GM12878 (cell line): ENCODE results near the gene C1QTNF3. TPM values are rescaled to one million over a fixed set of nuclear protein-coding genes. Genes with fewer than 3 reads are reported as not detected.

ENCODE experiments used
- ATAC-seq: fragments of 200-7000 bp; cut with Tn5 transposase; 3 replicates; pipeline ENCODE4 v1.9.1; 2020; ENCODE audit warnings: mild to moderate bottlenecking, moderate library complexity
- BruUV-seq: library from RNA; stranded (reverse); fragments of 400-500 nt; replicated peaks from 2 replicates; lab custom pipeline; 2021; lab: Mats Ljungman, UMichigan
- CTCF ChIA-PET: fragments of 300-600 bp; sonication (Branson Sonifier 250); formaldehyde crosslinking; extraction: SDS; loops from one replicate; lab custom pipeline; 2021; ENCODE audit warnings: inconsistent platforms; lab: Yijun Ruan, JAX
- POLR2A ChIA-PET: fragments of 350-600 bp; formaldehyde crosslinking; extraction: SDS; loops from one replicate; lab custom pipeline; 2021; ENCODE audit warnings: inconsistent platforms; lab: Charles Lee
- RAD21 ChIA-PET: fragments of 300-600 bp; sonication (Branson Sonifier 250); formaldehyde crosslinking; loops from one replicate; lab custom pipeline; 2023; ENCODE audit warnings: antibody characterized with exemption; ENCODE audit not compliant: unreplicated experiment; lab: Charles Lee
- SMC1A ChIA-PET: fragments of 300-600 bp; sonication (Branson Sonifier 250); formaldehyde crosslinking; loops from one replicate; lab custom pipeline; 2023; ENCODE audit not compliant: unreplicated experiment, uncharacterized antibody; lab: Charles Lee
- DNase-seq: peaks from one replicate; pipeline ENCODE4 v3.0.0-alpha.2; 2011; ENCODE audit warnings: low read depth, low spot score
- FAIRE-seq: peaks from 3 replicates; lab custom pipeline; 2011; peaks lifted over from hg19 to GRCh38; lab: Jason Lieb, UNC
- H2AFZ ChIP-seq: 2 replicates; pipeline ENCODE4 v1.6.0; 2011; ENCODE audit warnings: low read depth, low read length, control low read depth; ENCODE audit not compliant: control insufficient read depth
- H3K27ac ChIP-seq: 2 replicates; pipeline ENCODE4 v1.5.1; 2011; ENCODE audit warnings: control low read depth; ENCODE audit not compliant: control insufficient read depth, insufficient read depth
- H3K27me3 ChIP-seq, 2 experiments: replicated peaks in 1 of 2; 2 replicates each; pipeline versions ENCODE4 v1.6.0 to v1.6.1; 2011; ENCODE audit warnings: low read length in 1 of 2; ENCODE audit not compliant: control insufficient read depth in 2 of 2, insufficient read depth in 2 of 2
- H3K36me3 ChIP-seq, 2 experiments: 2 replicates each; pipeline ENCODE4 v1.5.1; 2011; ENCODE audit warnings: low read length in 1 of 2; ENCODE audit not compliant: control insufficient read depth in 2 of 2, insufficient read depth in 2 of 2
- H3K4me1 ChIP-seq: 2 replicates; pipeline ENCODE4 v1.6.1; 2011; ENCODE audit warnings: mild to moderate bottlenecking, low read length, moderate library complexity, mixed read lengths; ENCODE audit not compliant: control insufficient read depth, insufficient read depth
- H3K4me2 ChIP-seq: 2 replicates; pipeline ENCODE4 v1.6.0; 2011; ENCODE audit warnings: control low read depth; ENCODE audit not compliant: control insufficient read depth, insufficient read depth
- H3K4me3 ChIP-seq: fragments of 200-600 bp; sonication (generic); 2 replicates; pipeline ENCODE4 v1.5.1; 2016
- H3K79me2 ChIP-seq: 2 replicates; pipeline ENCODE4 v1.6.0; 2011; ENCODE audit warnings: low read length; ENCODE audit not compliant: control insufficient read depth, insufficient read depth
- H3K9ac ChIP-seq: 2 replicates; pipeline ENCODE4 v1.8.0; 2011; ENCODE audit warnings: low read length, control low read depth, mixed read lengths; ENCODE audit not compliant: control insufficient read depth, insufficient read depth
- H3K9me3 ChIP-seq: replicated peaks from 3 replicates; pipeline ENCODE4 v1.5.1; 2011; ENCODE audit warnings: mild to moderate bottlenecking, low read length; ENCODE audit not compliant: control insufficient read depth, insufficient read depth
- H4K20me1 ChIP-seq: 2 replicates; pipeline ENCODE4 v1.6.0; 2011; ENCODE audit not compliant: control insufficient read depth, insufficient read depth
- BACH1 ChIP-seq: fragments of 450-650 bp; IDR thresholded peaks from 2 replicates; pipeline ENCODE4 v1.6.1; 2017; ENCODE audit warnings: mild to moderate bottlenecking, borderline replicate concordance
- BCL11A ChIP-seq: IDR thresholded peaks from 2 replicates; pipeline ENCODE4 v1.6.1; 2011; ENCODE audit warnings: low read depth, low read length
- BMI1 ChIP-seq: fragments of 450-650 bp; IDR thresholded peaks from 2 replicates; pipeline ENCODE4 v1.6.1; 2016; ENCODE audit warnings: mild to moderate bottlenecking, moderate library complexity, borderline replicate concordance
- CREB1 ChIP-seq: IDR thresholded peaks from 2 replicates; pipeline ENCODE4 v1.6.1; 2012; ENCODE audit warnings: low read depth, mild to moderate bottlenecking, inconsistent platforms
- FOXM1 ChIP-seq: IDR thresholded peaks from 2 replicates; pipeline ENCODE4 v1.6.1; 2012; ENCODE audit warnings: low read depth, mild to moderate bottlenecking, inconsistent platforms, low read length, moderate library complexity
- IKZF1 ChIP-seq: fragments of 450-650 bp; conservative IDR thresholded peaks from 2 replicates; pipeline ENCODE4 v1.6.1; 2017; ENCODE audit warnings: antibody characterized with exemption, mild to moderate bottlenecking
- JUNB ChIP-seq: IDR thresholded peaks from 2 replicates; pipeline ENCODE4 v1.6.1; 2016; ENCODE audit warnings: antibody characterized with exemption, mild to moderate bottlenecking
- NFIC ChIP-seq: IDR thresholded peaks from 2 replicates; pipeline ENCODE4 v1.6.1; 2012; ENCODE audit warnings: low read depth, mild to moderate bottlenecking, inconsistent platforms, low read length, moderate library complexity
- NFXL1 ChIP-seq: fragments of 450-650 bp; IDR thresholded peaks from 2 replicates; pipeline ENCODE4 v1.6.1; 2017; ENCODE audit warnings: antibody characterized with exemption, mild to moderate bottlenecking, borderline replicate concordance
- RAD51 ChIP-seq: fragments of 450-650 bp; IDR thresholded peaks from 2 replicates; pipeline ENCODE4 v1.6.1; 2016; ENCODE audit warnings: moderate library complexity, mild to moderate bottlenecking, inconsistent platforms
- SUZ12 ChIP-seq: fragments of 200-600 bp; sonication (generic); IDR thresholded peaks from one replicate; pipeline ENCODE4 v1.6.1; 2018; ENCODE audit warnings: antibody characterized with exemption, mild to moderate bottlenecking; ENCODE audit not compliant: unreplicated experiment
- TCF7 ChIP-seq: IDR thresholded peaks from 2 replicates; pipeline ENCODE4 v1.6.1; 2014; ENCODE audit warnings: antibody characterized with exemption, borderline replicate concordance
- ZBED1 ChIP-seq: IDR thresholded peaks from 2 replicates; pipeline ENCODE4 v1.6.1; 2016; ENCODE audit warnings: borderline replicate concordance
- ZNF207 ChIP-seq: fragments of 450-650 bp; IDR thresholded peaks from 2 replicates; pipeline ENCODE4 v1.6.1; 2014; ENCODE audit warnings: antibody characterized with exemption, mild to moderate bottlenecking, borderline replicate concordance
- WGBS: methylation state at CpG from one replicate; pipeline ENCODE4 v1.1.6; 2016; ENCODE audit warnings: low lambda C conversion rate; ENCODE audit not compliant: insufficient replicate concordance, insufficient coverage; ENCODE audit errors: missing lambda C conversion rate; 5-methylcytosine and 5-hydroxymethylcytosine counted together
- in situ Hi-C: fragments of 300-500 bp; cut with MboI; formaldehyde crosslinking; loops from 9 replicates; pipeline ENCODE4 v1.14.3; 2018; ENCODE audit warnings: mixed read lengths
- intact Hi-C: fragments of 100-400 bp; cut with micrococcal nuclease; formaldehyde crosslinking; loops from one replicate; pipeline ENCODE4 v1.14.2; 2022; ENCODE audit not compliant: unreplicated experiment
- polyA plus RNA-seq, 11 experiments: library from polyadenylated mRNA; depleted of rRNA in 4 of 11; unstranded in 6 of 11; stranded (reverse) in 5 of 11; fragments of >200 nt; fragmentation: Nextera tagmentation in 4 of 11; fragmentation: Illumina TruSeq in 1 of 11; extraction: Ambion mirVana in 4 of 11; extraction: Trizol in 1 of 11; gene quantifications; 1 replicate in 1 of 11; 2 replicates in 10 of 11; pipeline versions ENCODE4 v1.2.1 to v1.2.3, GENCODE V29; 2011 to 2016; ENCODE audit warnings: inconsistent platforms in 2 of 11, missing spikeins in 2 of 11, low read depth in 1 of 11
- total RNA-seq, 4 experiments: library from RNA; depleted of rRNA in 3 of 4; stranded (reverse); fragments of >200 nt in 3 of 4; fragmentation: Illumina TruSeq in 1 of 4; extraction: Trizol in 1 of 4; gene quantifications; 2 replicates each; pipeline versions ENCODE4 v1.2.1 to v1.2.3, GENCODE V29; 2013 to 2021
- TF ChIP-seq, protein P1 (sequence below): fragments of 450-650 bp; IDR thresholded peaks from 2 replicates; pipeline ENCODE4 v1.6.1; 2018; ENCODE audit warnings: mild to moderate bottlenecking, low read depth, moderate library complexity; ENCODE audit not compliant: partially characterized antibody
- TF ChIP-seq, protein P2 (sequence below): fragments of 450-650 bp; formaldehyde crosslinking; IDR thresholded peaks from 2 replicates; pipeline ENCODE4 v1.5.0; 2022; ENCODE audit warnings: mild to moderate bottlenecking, missing genetic modification characterization
- TF ChIP-seq, protein P3 (sequence below): IDR thresholded peaks from 2 replicates; pipeline ENCODE4 v1.6.1; 2011; ENCODE audit warnings: borderline replicate concordance, low read depth, mild to moderate bottlenecking, moderate library complexity, mixed read lengths, low read length; ENCODE audit not compliant: insufficient read depth; ENCODE audit errors: extremely low read length

Gene C1QTNF3
- total and polyA plus RNA-seq, 10 of the 15 experiments (the other 5 are each of a cell fraction or from before 2014, with no cell fraction given): 0.39 to 6.3 (median 1.3) TPM

DNA sequence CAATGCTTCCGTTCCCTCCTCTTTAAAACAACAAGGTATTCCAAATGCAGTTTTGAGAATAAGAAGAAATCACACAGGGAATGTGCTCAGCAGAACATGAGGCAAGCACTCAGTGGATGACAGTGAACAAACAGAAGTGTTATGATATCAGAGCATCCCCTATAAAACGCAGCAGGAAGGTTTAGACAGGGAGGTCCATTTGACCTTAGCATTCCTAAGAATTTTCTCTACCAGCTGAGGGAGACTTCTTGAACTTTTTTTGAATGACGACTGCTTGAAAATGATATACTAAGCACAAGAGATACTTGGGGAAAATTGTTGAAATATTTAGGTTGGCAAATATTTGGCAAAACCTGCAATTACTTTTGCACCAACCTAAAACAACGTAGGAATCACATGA is 39.1 kb downstream of the C1QTNF3 start (continued):
- TF ChIP-seq NFIC (no peak), SUZ12 (no peak), BCL11A (no peak), TCF7 (no peak)

DNA sequence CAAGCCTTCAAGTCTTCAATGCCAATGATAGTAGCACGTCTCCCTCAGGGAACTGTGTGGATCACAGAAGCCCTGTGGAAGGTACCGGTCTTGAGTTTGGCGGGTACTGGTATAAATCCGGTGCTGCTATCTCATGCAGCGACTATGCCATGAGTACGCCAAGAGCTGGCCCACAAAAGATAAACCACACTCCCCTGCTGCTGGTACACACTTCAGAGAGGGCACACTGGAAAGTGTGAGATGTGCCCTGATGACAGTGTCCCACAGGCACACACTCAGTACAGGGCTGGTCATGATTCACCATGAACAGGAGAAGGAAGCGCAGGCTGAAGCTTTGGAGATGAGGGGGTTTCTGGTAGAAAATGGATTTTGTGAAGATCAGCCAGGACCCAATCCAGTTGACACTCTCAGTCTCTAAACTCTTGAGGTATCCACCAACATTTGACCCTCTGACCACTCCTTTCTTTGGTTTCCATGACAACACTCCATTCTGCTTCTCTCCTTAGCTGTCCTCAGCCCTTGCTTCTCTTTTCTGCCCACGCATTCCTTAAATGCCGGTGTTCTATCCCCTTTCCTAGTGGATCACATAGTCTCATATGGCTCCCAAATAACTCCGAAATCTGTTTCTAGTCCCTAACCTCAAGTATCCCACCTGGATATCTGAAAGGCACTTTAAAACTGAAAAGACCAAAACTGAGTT is 40.2 kb downstream of the C1QTNF3 start:
- Histone ChIP-seq H3K4me2 (no peak overlapping the region), H3K4me1 (no peaks in the 10 kb centered on the region), H3K27ac (no peak overlapping the region), H3K9me3 (no peaks in the 10 kb centered on the region), H3K4me3 (no peak overlapping the region), H4K20me1 (no peaks in the 10 kb centered on the region), H3K27me3 (no peaks in the 10 kb centered on the region), H3K79me2 (peaks cover 2% of the 10 kb centered on the region), H2AFZ (no peak overlapping the region), H3K36me3 (0 out of 4 replicates have a peak, but pooled peaks cover 0 to 4% of the 10 kb centered on the region in 2 experiments), H3K9ac (no peak overlapping the region)
- ATAC-seq: no peak
- SMC1A ChIA-PET: no interaction called here
- intact Hi-C loops (loop anchor here (10.0 kb wide), 2 partner anchors 182 to 912 kb away; partner anchors contain the start of genes BRIX1 and RAD1), in situ Hi-C loops (loop anchor here (25.0 kb wide), 1 partner anchor 910 kb away; the partner anchor contains the start of genes BRIX1 and RAD1)
- POLR2A ChIA-PET: no interaction called here
- FAIRE-seq: no peak
- BruUV-seq: no TSS peak
- no peak for DNase-seq
- CTCF ChIA-PET: no interaction called here
- WGBS: 98% methylated on average over 10 of the region's 10 CpGs
- RAD21 ChIA-PET: no interaction called here
- TF ChIP-seq NFXL1 (no peak), JUNB (no peak), RAD51 (no peak), BACH1 (no peak), CREB1 (no peak), IKZF1 (no peak), ZNF207 (no peak), BMI1 (no peak), ZBED1 (no peak), FOXM1 (no peak)
- TF ChIP-seq, protein P1, sequence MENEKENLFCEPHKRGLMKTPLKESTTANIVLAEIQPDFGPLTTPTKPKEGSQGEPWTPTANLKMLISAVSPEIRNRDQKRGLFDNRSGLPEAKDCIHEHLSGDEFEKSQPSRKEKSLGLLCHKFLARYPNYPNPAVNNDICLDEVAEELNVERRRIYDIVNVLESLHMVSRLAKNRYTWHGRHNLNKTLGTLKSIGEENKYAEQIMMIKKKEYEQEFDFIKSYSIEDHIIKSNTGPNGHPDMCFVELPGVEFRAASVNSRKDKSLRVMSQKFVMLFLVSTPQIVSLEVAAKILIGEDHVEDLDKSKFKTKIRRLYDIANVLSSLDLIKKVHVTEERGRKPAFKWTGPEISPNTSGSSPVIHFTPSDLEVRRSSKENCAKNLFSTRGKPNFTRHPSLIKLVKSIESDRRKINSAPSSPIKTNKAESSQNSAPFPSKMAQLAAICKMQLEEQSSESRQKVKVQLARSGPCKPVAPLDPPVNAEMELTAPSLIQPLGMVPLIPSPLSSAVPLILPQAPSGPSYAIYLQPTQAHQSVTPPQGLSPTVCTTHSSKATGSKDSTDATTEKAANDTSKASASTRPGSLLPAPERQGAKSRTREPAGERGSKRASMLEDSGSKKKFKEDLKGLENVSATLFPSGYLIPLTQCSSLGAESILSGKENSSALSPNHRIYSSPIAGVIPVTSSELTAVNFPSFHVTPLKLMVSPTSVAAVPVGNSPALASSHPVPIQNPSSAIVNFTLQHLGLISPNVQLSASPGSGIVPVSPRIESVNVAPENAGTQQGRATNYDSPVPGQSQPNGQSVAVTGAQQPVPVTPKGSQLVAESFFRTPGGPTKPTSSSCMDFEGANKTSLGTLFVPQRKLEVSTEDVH: no peak
- TF ChIP-seq, protein P2, sequence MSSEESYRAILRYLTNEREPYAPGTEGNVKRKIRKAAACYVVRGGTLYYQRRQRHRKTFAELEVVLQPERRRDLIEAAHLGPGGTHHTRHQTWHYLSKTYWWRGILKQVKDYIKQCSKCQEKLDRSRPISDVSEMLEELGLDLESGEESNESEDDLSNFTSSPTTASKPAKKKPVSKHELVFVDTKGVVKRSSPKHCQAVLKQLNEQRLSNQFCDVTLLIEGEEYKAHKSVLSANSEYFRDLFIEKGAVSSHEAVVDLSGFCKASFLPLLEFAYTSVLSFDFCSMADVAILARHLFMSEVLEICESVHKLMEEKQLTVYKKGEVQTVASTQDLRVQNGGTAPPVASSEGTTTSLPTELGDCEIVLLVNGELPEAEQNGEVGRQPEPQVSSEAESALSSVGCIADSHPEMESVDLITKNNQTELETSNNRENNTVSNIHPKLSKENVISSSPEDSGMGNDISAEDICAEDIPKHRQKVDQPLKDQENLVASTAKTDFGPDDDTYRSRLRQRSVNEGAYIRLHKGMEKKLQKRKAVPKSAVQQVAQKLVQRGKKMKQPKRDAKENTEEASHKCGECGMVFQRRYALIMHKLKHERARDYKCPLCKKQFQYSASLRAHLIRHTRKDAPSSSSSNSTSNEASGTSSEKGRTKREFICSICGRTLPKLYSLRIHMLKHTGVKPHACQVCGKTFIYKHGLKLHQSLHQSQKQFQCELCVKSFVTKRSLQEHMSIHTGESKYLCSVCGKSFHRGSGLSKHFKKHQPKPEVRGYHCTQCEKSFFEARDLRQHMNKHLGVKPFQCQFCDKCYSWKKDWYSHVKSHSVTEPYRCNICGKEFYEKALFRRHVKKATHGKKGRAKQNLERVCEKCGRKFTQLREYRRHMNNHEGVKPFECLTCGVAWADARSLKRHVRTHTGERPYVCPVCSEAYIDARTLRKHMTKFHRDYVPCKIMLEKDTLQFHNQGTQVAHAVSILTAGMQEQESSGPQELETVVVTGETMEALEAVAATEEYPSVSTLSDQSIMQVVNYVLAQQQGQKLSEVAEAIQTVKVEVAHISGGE (CRISPR knock-in tag): no peak
- TF ChIP-seq, protein P3, sequence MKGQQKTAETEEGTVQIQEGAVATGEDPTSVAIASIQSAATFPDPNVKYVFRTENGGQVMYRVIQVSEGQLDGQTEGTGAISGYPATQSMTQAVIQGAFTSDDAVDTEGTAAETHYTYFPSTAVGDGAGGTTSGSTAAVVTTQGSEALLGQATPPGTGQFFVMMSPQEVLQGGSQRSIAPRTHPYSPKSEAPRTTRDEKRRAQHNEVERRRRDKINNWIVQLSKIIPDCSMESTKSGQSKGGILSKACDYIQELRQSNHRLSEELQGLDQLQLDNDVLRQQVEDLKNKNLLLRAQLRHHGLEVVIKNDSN: no peak
